Right lobe of liver (tissue), 6 donors: ENCODE measurements around the gene SENP7. TPM values are rescaled to one million over a fixed set of nuclear protein-coding genes. Genes with fewer than 3 reads are reported as not detected.
"Not testable (repeated sequence)": the region's sequence is repeated elsewhere in the genome, so short reads cannot be mapped to it uniquely, and the experiment has no call there.

Experiments
- ATAC-seq, 4 donors: fragments of 200-7000 bp; cut with Tn5 transposase; one replicate each; pipeline ENCODE4 v1.9.1; 2020; ENCODE audit warnings: mild to moderate bottlenecking in 4 of 4, moderate library complexity in 4 of 4
- DNase-seq, 3 donors: peaks; one replicate each; pipeline ENCODE4 v3.0.0-alpha.2; 2020
- H3K27ac ChIP-seq, 3 donors: fragments of 200-600 bp; one replicate each; pipeline ENCODE4 v1.8.0; 2022
- H3K27me3 ChIP-seq, 2 donors: fragments of 200-600 bp; one replicate each; pipeline ENCODE4 v1.8.0; 2022
- H3K36me3 ChIP-seq, 4 donors: fragments of 200-600 bp; sonication (generic) in 1 of 4; one replicate each; pipeline versions ENCODE4 v1.5.1 to v1.8.0; 2017 to 2022; ENCODE audit warnings: control low read depth in 1 of 4
- H3K4me1 ChIP-seq, 4 donors: fragments of 200-600 bp; sonication (generic) in 1 of 4; one replicate each; pipeline versions ENCODE4 v1.5.1 to v1.8.0; 2017 to 2022; ENCODE audit warnings: control low read depth in 1 of 4
- H3K4me3 ChIP-seq, 3 donors: fragments of 200-600 bp; one replicate each; pipeline ENCODE4 v1.8.0; 2022
- H3K9me3 ChIP-seq, 4 donors: fragments of 200-600 bp; sonication (generic) in 1 of 4; one replicate each; pipeline versions ENCODE4 v1.5.1 to v1.8.0; 2017 to 2022; ENCODE audit warnings: control low read depth in 1 of 4
- POLR2A ChIP-seq: fragments of 450-650 bp; IDR thresholded peaks from one replicate; pipeline ENCODE4 v1.6.1; 2017; ENCODE audit warnings: antibody characterized with exemption, mild to moderate bottlenecking
- WGBS: methylation state at CpG from one replicate; pipeline ENCODE4 v1.1.6; 2018; ENCODE audit warnings: low coverage, low lambda C conversion rate; ENCODE audit not compliant: insufficient coverage; ENCODE audit errors: missing lambda C conversion rate; 5-methylcytosine and 5-hydroxymethylcytosine counted together
- intact Hi-C, 2 donors: fragments of 100-400 bp; cut with DNase I; formaldehyde crosslinking; loops; one replicate each; pipeline versions ENCODE4 v1.11.2 to v1.14.1; 2022
- total RNA-seq, 6 experiments: library from RNA; depleted of rRNA in 2 of 6; stranded (reverse); fragments of >200 nt in 2 of 6; fragmentation: NEBNext Ultra II Directional in 3 of 6; extraction: Animal tissue kit (Norgen Biotek cat#: 25700) in 3 of 6; gene quantifications; one replicate each; pipeline versions ENCODE4 v1.1.0 to v1.2.4, GENCODE V29; 2016 to 2023
- TF ChIP-seq, protein P1 (sequence below), 4 donors: fragments of 200-600 bp in 3 of 4; fragments of 450-650 bp in 1 of 4; IDR thresholded peaks; one replicate each; pipeline versions ENCODE4 v1.5.1 to v1.8.0; 2016 to 2022; ENCODE audit warnings: antibody characterized with exemption in 4 of 4, mild to moderate bottlenecking in 2 of 4
- donor health status: DM: no; HTN: yes; CAD: no.
- donor health status: DM: no; HTN: no; CAD: no.
- donor health status: DM: no; HTN: no; CAD: no.
- donor health status: DM: no; HTN: yes; CAD: no.
- donor health status: DM: no; HTN: yes; CAD: no.

The SENP7 gene
- total RNA-seq, 6 experiments from 2014 or later, result 3.8 to 7.2 (median 5.7) TPM

- Histone ChIP-seq H3K4me3 (no peak overlapping the region), H3K36me3 (no peaks in the 10 kb centered on the region), H3K27ac (no peak overlapping the region), H3K4me1 (no peaks in the 10 kb centered on the region), H3K27me3 (no peaks in the 10 kb centered on the region), H3K9me3 (no peaks in the 10 kb centered on the region)
- intact Hi-C loops, result no loop called here
- no peak for TF ChIP-seq POLR2A
- TF ChIP-seq, protein P1, sequence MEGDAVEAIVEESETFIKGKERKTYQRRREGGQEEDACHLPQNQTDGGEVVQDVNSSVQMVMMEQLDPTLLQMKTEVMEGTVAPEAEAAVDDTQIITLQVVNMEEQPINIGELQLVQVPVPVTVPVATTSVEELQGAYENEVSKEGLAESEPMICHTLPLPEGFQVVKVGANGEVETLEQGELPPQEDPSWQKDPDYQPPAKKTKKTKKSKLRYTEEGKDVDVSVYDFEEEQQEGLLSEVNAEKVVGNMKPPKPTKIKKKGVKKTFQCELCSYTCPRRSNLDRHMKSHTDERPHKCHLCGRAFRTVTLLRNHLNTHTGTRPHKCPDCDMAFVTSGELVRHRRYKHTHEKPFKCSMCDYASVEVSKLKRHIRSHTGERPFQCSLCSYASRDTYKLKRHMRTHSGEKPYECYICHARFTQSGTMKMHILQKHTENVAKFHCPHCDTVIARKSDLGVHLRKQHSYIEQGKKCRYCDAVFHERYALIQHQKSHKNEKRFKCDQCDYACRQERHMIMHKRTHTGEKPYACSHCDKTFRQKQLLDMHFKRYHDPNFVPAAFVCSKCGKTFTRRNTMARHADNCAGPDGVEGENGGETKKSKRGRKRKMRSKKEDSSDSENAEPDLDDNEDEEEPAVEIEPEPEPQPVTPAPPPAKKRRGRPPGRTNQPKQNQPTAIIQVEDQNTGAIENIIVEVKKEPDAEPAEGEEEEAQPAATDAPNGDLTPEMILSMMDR (IDR thresholded peaks at IDR 0.05), result no peak
- WGBS, result 71% methylated on average over 4 of the region's 5 CpGs
- no peak for ATAC-seq
- no peak for DNase-seq
Observed at GRCh38 chr3:101319531-101319930, 193.5 kb downstream of the SENP7 start.

GRCh38 chr3:101312545-101312944 is 200.5 kb downstream of the SENP7 start:
- 96% methylated on average over 2 of the region's 2 CpGs for WGBS
- no peak for ATAC-seq

GRCh38 chr3:101311676-101312075 is 201.3 kb downstream of the SENP7 start:
- WGBS, result 91% methylated on average over 2 of the region's 2 CpGs
- Histone ChIP-seq H3K4me3 (no peak overlapping the region), H3K4me1 (no peaks in the 10 kb centered on the region), H3K9me3 (no peaks in the 10 kb centered on the region), H3K27me3 (no peaks in the 10 kb centered on the region), H3K36me3 (no peaks in the 10 kb centered on the region), H3K27ac (no peak overlapping the region)
- intact Hi-C loops, result no loop called here
- ATAC-seq (no peak), DNase-seq (no peak)
- TF ChIP-seq, protein P1 (IDR thresholded peaks at IDR 0.05), result no peak
- TF ChIP-seq POLR2A, result no peak

More at GRCh38 chr3:101312545-101312944, 200.5 kb downstream of the SENP7 start:
- DNase-seq, result no peak
- H3K4me3 ChIP-seq, result no peak overlapping the region
- TF ChIP-seq POLR2A, result no peak
- TF ChIP-seq, protein P1 (IDR thresholded peaks at IDR 0.05), result no peak
- no peaks in the 10 kb centered on the region for H3K27me3 ChIP-seq
- H3K4me1 ChIP-seq, result no peaks in the 10 kb centered on the region
- intact Hi-C loops, result no loop called here
- H3K9me3 ChIP-seq, result no peaks in the 10 kb centered on the region
- H3K27ac ChIP-seq, result no peak overlapping the region
- H3K36me3 ChIP-seq, result no peaks in the 10 kb centered on the region

DNA sequence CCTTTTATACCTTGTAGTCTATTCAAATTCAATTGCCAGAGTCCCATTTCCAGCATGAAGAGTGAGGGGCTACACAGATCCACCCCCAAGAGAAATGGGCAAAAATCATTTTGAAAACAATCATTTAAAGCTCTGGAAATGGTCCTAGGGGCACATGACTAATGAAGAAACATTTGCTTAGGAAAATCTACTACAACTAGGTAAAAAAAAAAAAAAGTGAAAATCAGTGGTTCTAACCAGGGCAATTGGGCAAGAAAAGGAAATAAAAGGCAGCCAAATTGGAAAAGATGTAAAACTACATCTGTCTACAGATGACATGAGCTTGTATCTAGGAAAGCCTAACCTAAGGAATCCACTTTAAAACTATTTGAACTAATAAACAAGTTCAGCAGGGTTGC is 202.0 kb downstream of the SENP7 start:
- no peak overlapping the region for H3K27ac ChIP-seq
- DNase-seq (no peak), ATAC-seq (no peak)
- TF ChIP-seq, protein P1 (IDR thresholded peaks at IDR 0.05), result no peak
- no peak for TF ChIP-seq POLR2A
- no peaks in the 10 kb centered on the region for H3K4me1 ChIP-seq
- no peaks in the 10 kb centered on the region for H3K36me3 ChIP-seq
- H3K4me3 ChIP-seq, result no peak overlapping the region
- H3K9me3 ChIP-seq, result no peaks in the 10 kb centered on the region
- no peaks in the 10 kb centered on the region for H3K27me3 ChIP-seq
- intact Hi-C loops, result no loop called here

DNA sequence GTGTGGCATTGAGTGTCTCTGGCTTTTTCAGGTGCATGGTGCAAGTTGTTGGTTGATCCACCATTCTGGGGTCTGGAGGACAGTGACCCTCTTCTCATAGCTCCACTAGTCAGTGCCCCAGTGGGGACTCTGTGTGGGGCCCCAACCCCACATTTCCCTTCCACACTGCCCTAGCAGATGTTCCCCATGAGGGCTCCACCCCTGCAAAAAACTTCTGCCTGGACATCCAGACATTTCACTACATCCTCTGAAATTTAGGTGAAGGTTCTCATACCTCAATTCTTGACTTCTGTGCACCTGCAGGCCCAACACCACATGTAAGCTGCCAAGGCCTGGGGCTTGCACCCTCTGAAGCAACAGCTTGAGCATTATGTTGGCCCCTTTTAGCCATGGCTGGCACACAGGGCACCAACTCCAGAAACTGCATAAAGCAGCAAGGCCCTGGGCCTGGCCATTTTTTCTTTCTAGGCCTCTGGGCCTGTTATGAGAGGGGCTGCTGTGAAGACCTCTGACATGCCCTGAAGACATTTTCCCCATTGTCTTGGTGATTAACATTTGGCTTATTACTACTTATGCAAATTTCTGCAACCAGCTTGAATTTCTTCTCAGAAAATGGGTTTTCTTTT is 204.8 kb downstream of the SENP7 start:
- H3K4me1 ChIP-seq, H3K4me3 ChIP-seq, ATAC-seq, intact Hi-C loops, H3K9me3 ChIP-seq, DNase-seq, H3K27me3 ChIP-seq, H3K36me3 ChIP-seq, H3K27ac ChIP-seq: not testable (repeated sequence)
